NOMO-1 treated with dmso at 0.1 percent for 144 hours (cell line): Measurements from ENCODE around the gene CDC42EP3.

Source experiments
- DNase-seq: peaks from one replicate; lab custom pipeline; 2025; ENCODE audit not compliant: unreplicated experiment; lab: John Stamatoyannopoulos, UW

CDC42EP3 gene

GRCh38 chr2:37637190-37637860, 34.1 kb downstream of the CDC42EP3 start:
- peak; percentile 79 for DNase-seq

GRCh38 chr2:37636381-37637066, 34.9 kb downstream of the CDC42EP3 start:
- no peak for DNase-seq

- peak; percentile 90 for DNase-seq
These were observed 35.7 kb downstream of the CDC42EP3 start for GRCh38 chr2:37635504-37636380.

- no peak for DNase-seq
These were observed 36.4 kb downstream of the CDC42EP3 start for GRCh38 chr2:37634914-37635503.

- DNase-seq: no peak
These were observed 37.6 kb downstream of the CDC42EP3 start for GRCh38 chr2:37633845-37634244.

GRCh38 chr2:37633234-37633633, 38.2 kb downstream of the CDC42EP3 start:
- no peak for DNase-seq

- no peak for DNase-seq
These were observed 39.1 kb downstream of the CDC42EP3 start for GRCh38 chr2:37632310-37632709.

- no peak for DNase-seq
These were observed 39.7 kb downstream of the CDC42EP3 start for GRCh38 chr2:37631698-37632097.

GRCh38 chr2:37631292-37631691, 40.1 kb downstream of the CDC42EP3 start:
- no peak for DNase-seq

- DNase-seq: no peak
These were observed 40.7 kb downstream of the CDC42EP3 start for GRCh38 chr2:37630776-37631175.

GRCh38 chr2:37630301-37630700, 41.1 kb downstream of the CDC42EP3 start:
- DNase-seq: no peak

- DNase-seq: no peak
These were observed 41.9 kb downstream of the CDC42EP3 start for GRCh38 chr2:37629529-37629928.

GRCh38 chr2:37627710-37628109, 43.7 kb downstream of the CDC42EP3 start:
- no peak for DNase-seq

- DNase-seq: no peak
These were observed 45.5 kb downstream of the CDC42EP3 start for GRCh38 chr2:37625796-37626571.

GRCh38 chr2:37625156-37625555, 46.3 kb downstream of the CDC42EP3 start:
- DNase-seq: no peak

GRCh38 chr2:37623971-37624900, 47.2 kb downstream of the CDC42EP3 start:
- DNase-seq: no peak

- no peak for DNase-seq
These were observed 48.0 kb downstream of the CDC42EP3 start for GRCh38 chr2:37623406-37623805.

GRCh38 chr2:37622450-37623100, 48.9 kb downstream of the CDC42EP3 start:
- DNase-seq: no peak

GRCh38 chr2:37621199-37621598, 50.2 kb downstream of the CDC42EP3 start:
- DNase-seq: no peak
